SK-N-SH (cell line): ENCODE results near the gene FASTK. TPM values are rescaled to one million over a fixed set of nuclear protein-coding genes. Genes with fewer than 3 reads are reported as not detected.

Source experiments
- CTCF ChIA-PET: fragments of 300-600, 350-600 bp; formaldehyde crosslinking; extraction: SDS; loops from one replicate; lab custom pipeline; 2021; lab: Yijun Ruan, JAX
- POLR2A ChIA-PET: fragments of 350-600 bp; sonication (Branson Sonifier 250); formaldehyde crosslinking; extraction: SDS; loops from one replicate; lab custom pipeline; 2020; ENCODE audit warnings: antibody characterized with exemption, inconsistent platforms; lab: Yijun Ruan, JAX
- DNase-seq: peaks from one replicate; pipeline ENCODE4 v3.0.0; 2012
- H2AFZ ChIP-seq: fragments of 200-600 bp; sonication (generic); 2 replicates; pipeline ENCODE4 v1.8.1; 2016; ENCODE audit warnings: antibody characterized with exemption, mild to moderate bottlenecking, low read depth
- H3F3A ChIP-seq: fragments of 200-600 bp; sonication (generic); replicated peaks from 2 replicates; pipeline ENCODE3; 2016; ENCODE audit warnings: antibody characterized with exemption, mild to moderate bottlenecking; ENCODE audit not compliant: insufficient read depth
- H3K27ac ChIP-seq, 2 experiments: fragments of 200-500 bp in 1 of 2; fragments of 200-600 bp in 1 of 2; sonication (Bioruptor generic) in 1 of 2; sonication (generic), shearing (Covaris generic) in 1 of 2; 2 replicates each; pipeline versions ENCODE4 v1.5.1 to v1.6.1; 2014 to 2016; ENCODE audit warnings: low read depth in 2 of 2, inconsistent platforms in 1 of 2, low read length in 1 of 2, mild to moderate bottlenecking in 1 of 2, mixed read lengths in 1 of 2
- H3K27me3 ChIP-seq: fragments of 200-600 bp; sonication (generic), shearing (Covaris generic); 2 replicates; pipeline ENCODE4 v1.6.1; 2016; ENCODE audit warnings: mixed run types; ENCODE audit not compliant: insufficient read depth
- H3K36me3 ChIP-seq, 2 experiments: fragments of 200-500 bp in 1 of 2; fragments of 200-600 bp in 1 of 2; sonication (Bioruptor generic) in 1 of 2; sonication (generic) in 1 of 2; replicated peaks in 1 of 2; 2 replicates each; pipeline versions ENCODE3 to v1.5.1; 2014 to 2016; ENCODE audit warnings: low read length in 1 of 2, mild to moderate bottlenecking in 1 of 2; ENCODE audit not compliant: insufficient read depth in 2 of 2, control insufficient read depth in 1 of 2
- H3K4me1 ChIP-seq, 2 experiments: fragments of 200-500 bp in 1 of 2; fragments of 200-600 bp in 1 of 2; sonication (Bioruptor generic) in 1 of 2; sonication (generic), shearing (Covaris generic) in 1 of 2; 2 replicates each; pipeline versions ENCODE4 v1.5.1 to v1.6.1; 2014 to 2016; ENCODE audit warnings: low read depth in 1 of 2, low read length in 1 of 2, mixed run types in 1 of 2; ENCODE audit not compliant: insufficient read depth in 2 of 2, control insufficient read depth in 1 of 2
- H3K4me2 ChIP-seq: fragments of 200-600 bp; sonication (generic), shearing (Covaris generic); 2 replicates; pipeline ENCODE4 v1.6.1; 2017; ENCODE audit warnings: mixed run types
- H3K4me3 ChIP-seq, 2 experiments: fragments of 200-500 bp in 1 of 2; fragments of 200-600 bp in 1 of 2; sonication (Bioruptor generic) in 1 of 2; sonication (generic), shearing (Covaris generic) in 1 of 2; 2 replicates each; pipeline versions ENCODE4 v1.5.1 to v1.8.1; 2014 to 2016; ENCODE audit warnings: low read depth in 2 of 2, inconsistent platforms in 1 of 2, low read length in 1 of 2, mild to moderate bottlenecking in 1 of 2, mixed read lengths in 1 of 2, moderate library complexity in 1 of 2
- H3K79me2 ChIP-seq: fragments of 200-600 bp; sonication (generic); 2 replicates; pipeline ENCODE4 v1.8.1; 2017; ENCODE audit warnings: mild to moderate bottlenecking; ENCODE audit not compliant: insufficient read depth
- H3K9ac ChIP-seq: fragments of 200-600 bp; sonication (generic); 2 replicates; pipeline ENCODE4 v1.6.1; 2017; ENCODE audit warnings: mixed run types
- H3K9me2 ChIP-seq: fragments of 200-600 bp; sonication (generic); 2 replicates; pipeline ENCODE4 v1.6.1; 2017; ENCODE audit warnings: mixed run types
- H3K9me3 ChIP-seq: fragments of 200-600 bp; sonication (generic); 2 replicates; pipeline ENCODE4 v1.6.1; 2017; ENCODE audit warnings: mixed run types, mild to moderate bottlenecking, moderate library complexity
- H4K20me1 ChIP-seq: fragments of 200-600 bp; sonication (generic); 2 replicates; pipeline ENCODE4 v1.6.1; 2017; ENCODE audit warnings: mild to moderate bottlenecking, mixed run types; ENCODE audit not compliant: insufficient read depth
- CHD2 ChIP-seq: fragments of 150-350 bp; IDR thresholded peaks from 2 replicates; pipeline ENCODE4 v1.6.1; 2018; ENCODE audit warnings: low read length; ENCODE audit not compliant: partially characterized antibody
- ELF1 ChIP-seq: IDR thresholded peaks from 2 replicates; pipeline ENCODE4 v1.4.0; 2012
- EZH2phosphoT487 ChIP-seq: fragments of 200-600 bp; sonication (generic); IDR thresholded peaks from 2 replicates; pipeline ENCODE4 v1.6.1; 2017; ENCODE audit warnings: low read depth, mixed run types, mild to moderate bottlenecking, antibody characterized with exemption, moderate library complexity, borderline replicate concordance
- FOSL2 ChIP-seq: IDR thresholded peaks from 2 replicates; pipeline ENCODE4 v1.4.0; 2012; ENCODE audit warnings: low read depth, mild to moderate bottlenecking, moderate library complexity, borderline replicate concordance
- GABPA ChIP-seq: IDR thresholded peaks from 2 replicates; pipeline ENCODE4 v1.4.0; 2012; ENCODE audit warnings: low read depth, mild to moderate bottlenecking
- JUND ChIP-seq: IDR thresholded peaks from 2 replicates; pipeline ENCODE4 v1.4.0; 2012
- NFIC ChIP-seq: IDR thresholded peaks from 2 replicates; pipeline ENCODE4 v1.4.0; 2012; ENCODE audit warnings: borderline replicate concordance
- PBX3 ChIP-seq: IDR thresholded peaks from 2 replicates; pipeline ENCODE4; 2012
- RCOR1 ChIP-seq: fragments of 150-350 bp; IDR thresholded peaks from 2 replicates; pipeline ENCODE4 v1.6.1; 2017; ENCODE audit warnings: antibody characterized with exemption, low read length
- RFX5 ChIP-seq: IDR thresholded peaks from 2 replicates; pipeline ENCODE4 v1.6.1; 2012; ENCODE audit warnings: mild to moderate bottlenecking, improper control_type of control experiment, low read length
- SMC3 ChIP-seq: IDR thresholded peaks from 2 replicates; pipeline ENCODE4 v1.6.1; 2012; ENCODE audit warnings: low read depth, low read length, improper control_type of control experiment
- TEAD4 ChIP-seq: IDR thresholded peaks from 2 replicates; pipeline ENCODE4 v1.4.0; 2012; ENCODE audit warnings: mild to moderate bottlenecking, borderline replicate concordance; ENCODE audit not compliant: insufficient read depth
- USF2 ChIP-seq: fragments of 150-350 bp; IDR thresholded peaks from 2 replicates; pipeline ENCODE4 v1.6.1; 2017; ENCODE audit warnings: antibody characterized with exemption, low read length, low read depth, borderline replicate concordance
- YY1 ChIP-seq: IDR thresholded peaks from 2 replicates; pipeline ENCODE4 v1.4.0; 2012; ENCODE audit warnings: low read depth, mild to moderate bottlenecking
- ZBTB33 ChIP-seq: IDR thresholded peaks from 2 replicates; pipeline ENCODE4 v1.4.0; 2012; ENCODE audit warnings: low read depth, borderline replicate concordance
- WGBS: methylation state at CpG from one replicate; pipeline ENCODE4 v1.1.6; 2017; ENCODE audit warnings: low lambda C conversion rate; 5-methylcytosine and 5-hydroxymethylcytosine counted together
- polyA plus RNA-seq, 3 experiments: library from polyadenylated mRNA; depleted of rRNA; stranded (reverse); fragments of >200 nt; gene quantifications; 2 replicates each; pipeline ENCODE4 v1.2.3, GENCODE V29; 2012
- TF ChIP-seq, protein P1 (sequence below): fragments of 150-350 bp; IDR thresholded peaks from 2 replicates; pipeline ENCODE4 v1.6.1; 2016; ENCODE audit warnings: mild to moderate bottlenecking, low read depth, low read length

FASTK gene
- polyA plus RNA-seq, 1 of the 3 experiments (the other 2 are of a cell fraction) = 125 TPM

DNA sequence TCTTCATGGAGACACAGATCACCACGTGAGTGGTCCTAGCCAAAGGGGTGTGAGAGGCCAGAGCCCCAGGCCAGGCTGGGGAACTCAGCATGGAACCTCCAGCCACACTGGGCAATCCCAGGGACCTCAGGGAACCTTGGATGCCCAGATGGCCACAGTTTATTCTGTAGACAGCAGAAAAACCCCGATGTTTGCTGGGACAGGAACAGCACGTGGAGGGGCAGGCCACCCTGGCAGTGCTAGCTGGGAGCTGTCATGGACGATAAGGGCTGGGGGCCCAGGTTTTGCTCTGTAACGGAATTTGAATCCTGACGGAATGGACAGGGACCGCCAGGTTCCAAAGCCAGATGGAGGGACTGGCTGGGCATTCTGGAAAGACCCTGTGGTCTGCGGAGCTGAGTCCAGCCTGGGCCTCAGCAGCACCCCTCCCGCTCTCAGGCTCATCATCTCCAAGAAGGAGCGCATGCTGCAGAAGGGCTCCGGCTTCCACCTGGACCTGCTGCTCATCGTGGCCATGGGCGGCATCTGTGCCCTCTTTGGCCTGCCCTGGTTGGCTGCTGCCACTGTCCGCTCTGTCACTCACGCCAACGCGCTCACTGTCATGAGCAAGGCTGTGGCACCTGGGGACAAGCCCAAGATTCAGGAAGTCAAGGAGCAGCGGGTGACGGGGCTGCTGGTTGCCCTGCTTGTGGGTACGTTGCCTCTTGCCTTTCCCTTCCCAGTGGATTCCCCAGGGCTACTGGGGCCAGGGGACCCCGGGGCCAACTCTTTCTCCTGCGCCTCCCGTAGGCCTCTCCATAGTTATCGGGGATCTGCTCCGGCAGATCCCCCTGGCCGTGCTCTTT is 5.6 kb downstream of the FASTK start (continued):
- TF ChIP-seq RFX5 = no peak

- Histone ChIP-seq H4K20me1 (no peaks in the 10 kb centered on the region; the same call in 1 of the 2 replicates), H3K36me3 (peaks cover 43 to 88% of the 10 kb centered on the region in 2 experiments), H3K4me2 (no peak overlapping the region), H3K4me1 (peaks cover 4% of the 10 kb centered on the region in 2 experiments), H3K79me2 (peaks cover 20% of the 10 kb centered on the region), H3K9ac (no peak overlapping the region), H3K27ac (no peak overlapping the region), H3K27me3 (no peaks in the 10 kb centered on the region), H3F3A (peaks cover 48% of the 10 kb centered on the region), H3K4me3 (no peak overlapping the region), H2AFZ (no peak overlapping the region)
- ChIA-PET POLR2A (no interaction called here), CTCF (interaction anchor here (1.3 to 12.2 kb wide), 2 partner anchors 15 to 37 kb away, joined by 3 to 77 read pairs; partner anchors contain the start of genes CDK5 and SLC4A2)
- no peak for DNase-seq
- TF ChIP-seq, protein P1, sequence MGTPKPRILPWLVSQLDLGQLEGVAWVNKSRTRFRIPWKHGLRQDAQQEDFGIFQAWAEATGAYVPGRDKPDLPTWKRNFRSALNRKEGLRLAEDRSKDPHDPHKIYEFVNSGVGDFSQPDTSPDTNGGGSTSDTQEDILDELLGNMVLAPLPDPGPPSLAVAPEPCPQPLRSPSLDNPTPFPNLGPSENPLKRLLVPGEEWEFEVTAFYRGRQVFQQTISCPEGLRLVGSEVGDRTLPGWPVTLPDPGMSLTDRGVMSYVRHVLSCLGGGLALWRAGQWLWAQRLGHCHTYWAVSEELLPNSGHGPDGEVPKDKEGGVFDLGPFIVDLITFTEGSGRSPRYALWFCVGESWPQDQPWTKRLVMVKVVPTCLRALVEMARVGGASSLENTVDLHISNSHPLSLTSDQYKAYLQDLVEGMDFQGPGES = no peak
- no peak for TF ChIP-seq YY1
- no peak for TF ChIP-seq FOSL2
- no peak for TF ChIP-seq CHD2
- no peak for TF ChIP-seq SMC3
- no peak for TF ChIP-seq GABPA
- TF ChIP-seq USF2 = no peak
- no peak for TF ChIP-seq NFIC
- TF ChIP-seq, all 33 proteins: peak for 0
- Histone ChIP-seq H3K9me3 (no peaks in the 10 kb centered on the region), H3K9me2 (no peaks in the 10 kb centered on the region)
- WGBS = 98% methylated on average over 16 of the region's 17 CpGs
Measured at GRCh38 chr7:151073990-151074389, 6.6 kb downstream of the FASTK start.

DNA sequence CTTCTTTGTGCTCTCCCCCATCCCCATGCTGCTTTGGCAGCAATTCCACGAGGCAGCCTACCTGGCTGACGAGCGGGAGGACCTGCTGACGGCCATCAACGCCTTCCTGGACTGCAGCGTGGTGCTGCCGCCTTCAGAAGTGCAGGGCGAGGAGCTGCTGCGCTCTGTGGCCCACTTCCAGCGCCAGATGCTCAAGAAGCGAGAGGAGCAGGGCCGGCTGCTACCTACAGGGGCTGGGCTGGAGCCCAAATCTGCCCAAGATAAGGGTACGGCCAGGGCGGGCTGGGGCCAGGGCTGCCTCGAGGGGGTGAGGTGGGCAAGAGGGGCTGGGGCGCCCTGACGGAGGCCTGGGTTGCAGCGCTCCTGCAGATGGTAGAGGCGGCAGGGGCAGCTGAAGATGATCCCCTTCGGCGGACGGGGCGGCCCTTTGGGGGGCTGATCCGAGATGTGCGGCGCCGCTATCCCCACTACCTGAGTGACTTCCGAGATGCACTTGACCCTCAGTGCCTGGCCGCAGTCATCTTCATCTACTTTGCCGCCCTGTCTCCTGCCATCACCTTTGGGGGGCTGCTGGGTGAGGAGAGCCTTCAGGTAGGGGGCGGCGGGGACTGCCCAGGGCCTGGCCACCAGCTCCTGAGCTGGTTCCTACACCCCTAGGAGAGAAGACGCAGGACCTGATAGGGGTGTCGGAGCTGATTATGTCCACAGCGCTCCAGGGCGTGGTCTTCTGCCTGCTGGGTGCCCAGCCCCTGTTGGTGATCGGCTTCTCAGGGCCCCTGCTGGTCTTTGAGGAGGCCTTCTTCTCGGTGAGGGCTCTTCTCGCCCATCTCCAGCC is 9.4 kb downstream of the FASTK start:
- ChIA-PET POLR2A (interaction anchor here (1.0 kb wide), 1 partner anchor 9 kb away, joined by 3 read pairs; the partner anchor contains the start of gene FASTK), CTCF (interaction anchor here (1.5 to 12.2 kb wide), 2 partner anchors 12 to 43 kb away, joined by 4 to 77 read pairs; partner anchors contain the start of genes ABCB8, CDK5 and SLC4A2)
- no peak for DNase-seq
- Histone ChIP-seq H3K4me2 (no peak overlapping the region), H2AFZ (no peak overlapping the region), H3K36me3 (peaks cover 61 to 85% of the 10 kb centered on the region in 2 experiments), H3K27me3 (no peaks in the 10 kb centered on the region), H3K27ac (no peak overlapping the region), H3K4me3 (no peak overlapping the region), H3K9me3 (no peaks in the 10 kb centered on the region), H3K9ac (no peak overlapping the region), H3K4me1 (no peaks in the 10 kb centered on the region; a peak in 1 of 4 replicates), H4K20me1 (no peaks in the 10 kb centered on the region; the same call in 1 of the 2 replicates), H3K9me2 (no peaks in the 10 kb centered on the region), H3F3A (peaks cover 25% of the 10 kb centered on the region), H3K79me2 (peaks cover 22% of the 10 kb centered on the region; the same call in 1 of the 2 replicates)
- WGBS = 93% methylated on average over 39 of the region's 39 CpGs
- TF ChIP-seq ZBTB33 (no peak), ELF1 (no peak), RCOR1 (no peak), JUND (no peak), NFIC (no peak), PBX3 (no peak), TEAD4 (no peak), EZH2phosphoT487 (no peak)
- TF ChIP-seq, protein P1 = no peak
